ENCODE measurements around the gene LRCH1.
"Not testable (repeated sequence)": the region's sequence is repeated elsewhere in the genome, so short reads cannot be mapped to it uniquely, and the experiment has no call there.

The LRCH1 gene

DNA sequence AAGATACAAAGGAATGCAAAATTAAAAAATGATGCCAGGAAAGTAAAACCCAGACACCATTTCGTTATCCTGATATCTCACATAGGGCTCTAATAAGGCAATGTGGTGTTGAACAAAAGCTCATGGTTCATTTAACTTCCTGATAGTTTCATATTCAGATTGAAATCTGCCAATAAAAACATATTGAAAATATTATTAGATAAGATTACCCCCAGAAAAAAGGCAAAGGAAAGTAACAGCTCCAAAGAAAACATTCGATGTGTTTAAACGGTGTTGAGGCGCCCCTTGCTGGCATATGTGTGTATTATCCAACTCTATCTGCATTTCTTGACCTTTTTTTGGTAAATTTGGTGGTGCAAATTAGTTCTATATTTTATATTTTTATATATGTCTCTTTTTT, 168.1 kb downstream of the LRCH1 start:
- FAIRE-seq = peak; percentile 97

DNA sequence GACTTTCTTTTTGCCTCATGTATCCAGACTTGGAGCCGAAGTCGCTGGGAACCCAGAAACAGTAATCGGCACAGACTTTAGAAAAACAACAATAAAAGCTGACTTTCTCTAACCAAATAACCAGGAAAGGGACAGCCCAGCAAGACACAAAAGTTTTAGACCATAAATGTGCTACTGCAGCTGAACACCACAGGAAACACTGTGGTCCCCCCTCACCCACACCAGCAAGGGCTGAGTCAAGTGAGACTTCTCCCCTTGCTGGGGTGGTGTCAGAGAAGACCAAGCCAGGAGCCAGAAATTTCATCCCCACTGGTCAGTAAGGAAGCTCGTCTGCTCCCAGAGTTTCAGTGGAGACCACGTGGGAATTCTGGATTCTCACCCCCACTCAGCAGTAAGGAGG, 173.4 kb downstream of the LRCH1 start:
- FAIRE-seq = no peak

DNA sequence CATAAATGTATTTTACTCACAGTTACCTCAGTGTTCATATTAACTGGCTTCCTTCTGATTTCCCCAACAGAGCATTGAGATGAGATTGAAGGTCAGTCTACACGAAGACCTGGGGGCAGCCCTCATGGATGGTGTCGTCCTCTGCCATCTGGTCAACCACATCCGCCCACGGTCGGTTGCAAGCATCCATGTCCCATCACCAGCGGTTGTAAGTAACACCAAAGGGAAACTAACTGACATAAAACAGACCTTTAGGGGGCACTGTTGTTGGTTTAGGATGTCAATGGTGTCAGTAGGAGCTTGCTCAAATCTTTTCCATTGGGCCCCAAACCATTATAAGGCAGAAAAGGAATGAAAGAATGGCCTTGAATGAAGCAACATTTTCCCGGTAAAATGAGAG, 175.8 kb downstream of the LRCH1 start:
- no peak for FAIRE-seq

DNA sequence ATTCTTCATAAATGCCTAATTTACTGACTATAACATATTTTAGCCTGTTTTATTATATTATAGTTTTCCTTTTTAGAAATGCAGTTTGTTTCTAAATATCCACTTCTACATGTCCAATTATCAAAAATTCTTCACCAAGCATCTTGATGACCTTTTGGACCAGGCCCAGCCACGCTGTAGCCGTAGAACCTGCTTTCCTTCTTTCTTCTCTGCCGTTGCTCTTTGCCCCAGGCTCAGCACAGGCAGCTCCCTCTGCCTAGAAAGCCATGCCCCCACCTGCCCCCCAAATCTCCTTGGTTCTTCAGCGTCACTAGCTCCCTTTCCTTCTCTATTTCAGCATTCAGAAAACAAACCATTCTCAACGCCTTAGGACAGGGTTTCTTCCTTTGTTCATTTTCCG, 178.6 kb downstream of the LRCH1 start:
- no peak for FAIRE-seq

DNA sequence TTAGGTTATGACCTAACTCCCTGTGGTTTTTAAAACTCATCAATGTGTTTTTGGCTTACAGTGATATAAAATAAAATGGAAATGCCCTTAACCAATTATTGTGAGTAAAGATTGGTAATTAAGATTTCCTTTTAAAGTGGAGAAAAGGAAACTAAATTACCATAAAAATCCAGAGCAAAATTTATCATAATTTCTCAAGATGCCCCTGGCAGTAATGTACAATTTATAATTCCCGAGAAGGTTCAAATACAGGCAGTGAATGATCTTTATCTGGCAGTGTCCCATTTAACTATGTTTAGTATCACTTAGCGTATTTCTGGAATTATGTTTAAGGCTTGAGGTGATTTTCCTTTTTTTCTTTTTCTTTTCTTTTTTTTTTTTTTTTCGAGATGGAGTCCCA, 182.5 kb downstream of the LRCH1 start:
- no peak for FAIRE-seq

DNA sequence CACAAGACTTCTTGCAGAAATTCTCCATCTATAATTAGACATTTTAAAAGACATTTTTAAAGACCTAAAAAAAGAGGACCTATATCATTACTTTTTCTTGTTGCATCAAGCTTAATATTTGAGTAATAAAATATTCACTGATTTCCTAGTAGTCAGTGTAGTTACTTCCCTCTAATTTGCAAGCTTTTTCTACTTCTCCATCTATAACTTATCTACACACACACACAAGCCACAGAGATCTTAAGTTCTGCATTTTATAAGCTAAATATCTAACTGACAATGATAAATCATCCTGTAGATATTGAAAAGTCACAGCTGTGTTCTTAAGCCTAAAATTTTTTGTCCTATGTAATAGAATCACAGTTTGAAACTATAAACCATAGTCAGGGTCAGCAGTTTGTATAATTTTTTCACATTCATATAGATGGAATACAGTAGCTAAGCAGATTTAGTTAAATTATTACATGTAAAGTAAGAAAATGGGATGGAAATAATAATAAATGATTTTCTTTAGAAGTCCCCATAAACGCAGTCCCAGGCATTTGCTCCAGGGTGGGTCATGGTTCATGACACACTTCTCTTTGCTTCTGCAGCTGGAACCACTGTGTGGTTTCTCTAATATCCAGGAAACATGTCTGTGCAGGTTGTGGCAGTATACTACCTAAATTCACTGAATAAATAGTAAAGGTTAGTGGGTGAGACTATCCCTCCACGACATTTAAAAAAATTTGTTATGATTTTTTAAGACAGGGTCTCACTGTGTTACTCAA, 183.8 kb downstream of the LRCH1 start:
- FAIRE-seq = no peak

DNA sequence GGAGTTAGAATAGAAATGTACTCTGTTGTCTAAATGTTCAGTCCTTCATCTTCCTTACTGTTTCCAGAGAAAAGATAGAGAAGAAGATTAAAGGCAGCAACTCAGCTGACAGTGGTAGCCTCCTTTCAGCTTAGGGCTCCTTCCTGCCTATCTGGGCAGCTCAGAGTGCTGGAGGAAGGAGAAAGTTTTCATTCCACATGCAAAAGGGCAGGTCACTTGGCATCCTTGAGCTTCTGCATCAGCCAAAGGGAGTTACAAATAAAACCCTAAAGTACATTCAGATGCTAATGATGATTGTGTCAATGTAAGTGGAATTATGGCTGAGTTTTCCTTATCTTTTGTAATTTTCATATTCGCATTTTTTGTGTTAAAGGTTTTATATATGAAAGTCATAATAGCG, 185.1 kb downstream of the LRCH1 start:
- FAIRE-seq = no peak

DNA sequence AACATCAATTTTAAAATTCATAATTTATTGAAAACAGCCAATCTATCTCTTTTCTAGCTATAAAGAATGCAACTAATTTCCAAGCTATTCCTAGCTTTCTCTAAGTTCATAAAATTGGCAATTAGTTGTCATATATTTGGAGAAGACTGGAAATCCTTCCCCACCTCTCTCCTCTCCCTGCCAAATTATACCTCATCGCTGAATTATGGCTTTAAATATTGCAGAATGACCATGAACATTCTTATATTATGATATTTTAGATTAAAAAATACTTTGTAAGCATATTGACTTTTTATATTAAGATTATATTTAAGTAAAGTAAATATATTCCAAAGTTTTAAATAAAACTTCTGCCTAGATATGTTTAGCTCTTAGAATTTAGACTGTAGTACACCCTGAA, 185.8 kb downstream of the LRCH1 start:
- no peak for FAIRE-seq

DNA sequence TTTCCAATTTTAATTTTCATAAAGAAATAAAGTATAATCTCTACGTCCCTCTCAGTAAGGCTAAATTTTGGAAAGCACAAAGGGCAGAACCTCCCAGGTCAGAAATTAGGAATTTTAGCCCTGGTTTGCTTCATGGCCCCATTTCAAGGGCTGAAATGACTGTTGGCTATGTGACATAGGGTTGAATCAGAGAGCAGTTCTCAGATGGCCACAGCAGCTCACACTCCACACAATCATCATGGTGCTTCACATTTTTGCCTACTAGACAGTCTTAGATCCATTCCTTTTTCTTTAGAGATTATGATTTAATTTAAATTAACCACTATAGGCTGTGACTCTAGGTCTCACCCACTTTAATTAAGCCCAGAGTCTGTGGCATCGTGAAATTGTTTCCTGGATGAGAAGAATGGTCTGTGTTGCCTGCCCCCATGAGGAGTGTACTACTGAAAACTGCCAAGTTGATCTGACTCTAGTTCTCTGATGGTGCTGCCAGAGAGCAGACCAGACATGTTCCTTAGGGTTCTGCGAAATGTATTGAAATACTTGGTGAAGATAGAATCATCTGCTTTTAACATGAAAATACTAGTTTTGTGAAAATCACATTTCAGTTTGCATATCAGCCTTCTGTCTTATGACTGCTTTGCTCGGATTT, 186.6 kb downstream of the LRCH1 start:
- no peak for FAIRE-seq

DNA sequence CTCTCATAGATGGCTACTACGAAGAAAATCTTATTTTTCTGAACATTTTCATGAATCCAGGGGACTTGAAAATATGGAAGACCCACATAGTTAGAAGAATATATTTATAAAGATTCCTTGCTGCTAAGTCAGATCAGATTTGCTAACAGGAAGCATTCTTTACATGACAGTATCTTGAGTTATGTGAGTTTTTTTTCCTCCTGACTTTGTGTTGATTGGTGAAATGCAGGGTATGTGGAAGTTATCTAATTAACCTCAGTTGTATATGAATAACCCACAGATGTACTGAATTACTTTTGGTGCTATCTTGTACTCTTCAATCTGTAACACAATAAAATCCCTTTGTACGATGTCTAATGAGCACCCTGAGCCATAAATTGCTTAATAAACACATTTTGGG, 190.2 kb downstream of the LRCH1 start:
- no peak for FAIRE-seq

DNA sequence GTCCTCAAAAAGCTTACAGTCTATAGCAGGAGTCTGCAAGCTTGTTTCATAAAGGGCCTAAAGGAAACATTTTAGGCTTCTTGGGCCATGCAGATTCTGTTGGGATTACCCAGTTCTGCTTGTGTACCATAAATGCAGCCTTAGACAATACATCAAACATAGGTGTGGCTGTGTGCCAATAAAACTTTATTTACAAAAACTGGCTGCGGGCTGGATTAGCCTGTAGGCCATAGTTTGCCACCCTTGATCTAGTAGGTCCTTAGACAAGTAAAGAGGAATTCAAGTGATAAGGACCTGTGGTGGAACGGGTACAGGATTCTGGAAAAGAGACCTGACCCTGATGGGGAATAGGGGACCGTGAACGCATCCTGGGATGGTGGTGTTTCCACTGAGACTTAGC, 192.1 kb downstream of the LRCH1 start:
- FAIRE-seq = no peak

DNA sequence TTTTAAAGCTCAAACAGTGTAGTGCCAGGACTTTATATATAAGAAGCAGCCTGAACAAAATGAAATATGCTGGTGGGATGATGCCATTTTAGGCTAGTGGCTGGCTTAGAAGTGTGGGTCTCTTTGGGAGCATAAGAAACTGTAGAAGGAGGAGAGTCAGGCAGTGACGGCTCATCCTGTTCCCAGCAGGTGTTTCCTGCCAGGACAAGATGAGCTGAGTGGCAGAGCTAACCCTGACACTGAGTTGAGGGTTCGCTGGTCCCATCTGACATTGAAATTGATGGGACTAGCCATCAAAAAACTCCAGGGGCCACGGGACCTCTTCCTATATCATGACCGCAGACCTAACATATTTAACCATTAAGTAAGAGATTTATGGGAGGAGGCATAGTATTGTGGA, 192.7 kb downstream of the LRCH1 start:
- no peak for FAIRE-seq

DNA sequence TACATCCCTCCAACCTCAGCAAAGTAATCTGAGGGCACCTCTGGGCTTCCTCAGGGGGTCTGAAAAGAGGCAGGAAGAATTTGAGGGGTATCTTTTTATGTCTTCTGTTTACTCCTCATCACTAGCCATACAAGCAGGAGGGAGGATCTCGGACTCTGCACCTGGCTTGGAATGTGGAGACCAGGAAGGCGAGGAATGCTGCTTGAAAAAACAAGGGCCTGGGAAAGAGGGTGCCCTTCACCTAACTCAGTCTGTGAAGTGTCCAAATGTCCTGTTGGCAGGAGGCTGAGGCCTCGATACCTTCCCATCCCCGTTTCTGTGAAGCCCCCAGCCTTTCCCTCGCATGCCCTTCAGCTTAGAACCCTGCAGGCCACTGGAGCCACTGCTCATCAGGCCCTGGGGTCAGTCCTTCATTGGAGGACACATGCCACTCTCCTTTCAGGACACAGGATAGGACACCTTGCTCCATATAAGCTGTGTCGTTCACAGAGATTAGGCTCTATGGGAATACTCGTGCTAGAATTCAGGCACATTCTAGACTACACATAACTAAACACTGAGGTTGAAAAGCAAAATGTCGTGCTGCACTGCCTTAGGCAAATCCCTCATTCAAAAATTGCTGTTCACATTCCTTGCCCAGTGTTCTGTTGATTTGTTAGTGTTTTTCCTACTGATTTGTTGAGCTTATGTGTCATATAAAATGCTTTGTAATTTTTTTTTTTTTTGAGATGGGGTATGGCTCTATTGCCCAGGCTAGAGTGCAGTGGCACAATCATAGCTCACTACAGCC, 194.3 kb downstream of the LRCH1 start:
- no peak for FAIRE-seq

DNA sequence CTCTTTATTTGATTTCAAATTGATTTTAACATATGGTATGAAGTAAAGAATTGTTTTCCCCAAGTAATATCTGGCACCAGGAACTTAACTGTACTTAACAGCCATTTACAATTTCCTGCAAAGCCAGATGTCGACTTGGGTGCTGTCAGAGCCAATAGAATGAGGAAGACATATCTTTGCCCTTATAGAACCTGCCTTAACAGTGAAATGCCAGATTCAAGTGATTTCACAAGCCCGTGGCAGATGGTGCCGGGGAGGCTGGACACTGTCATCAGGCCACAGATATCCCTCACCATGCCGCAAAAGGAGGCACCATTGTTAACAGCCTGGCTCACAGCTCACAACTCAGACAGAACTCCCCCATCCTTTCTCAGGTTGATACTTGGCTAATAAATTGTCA, 195.3 kb downstream of the LRCH1 start:
- no peak for FAIRE-seq

DNA sequence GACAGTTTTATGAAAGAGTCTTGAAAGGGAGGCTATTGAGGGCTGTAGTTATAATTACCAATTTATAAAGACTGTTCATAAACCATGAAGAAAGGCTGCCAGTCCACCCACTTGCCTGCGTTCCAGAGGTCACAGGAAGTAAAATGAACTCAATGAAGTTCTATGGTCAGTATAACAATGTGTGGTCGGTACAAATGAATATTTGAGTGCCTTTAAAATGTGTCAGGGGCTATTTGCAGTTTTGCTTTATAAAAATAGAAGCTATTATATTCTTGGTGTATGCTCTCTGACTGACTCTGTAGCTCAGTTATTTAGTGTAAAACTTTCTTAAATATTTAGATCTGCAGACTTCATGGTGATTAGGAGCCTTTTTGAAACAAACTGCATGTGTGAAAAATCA, 197.0 kb downstream of the LRCH1 start:
- FAIRE-seq = no peak

DNA sequence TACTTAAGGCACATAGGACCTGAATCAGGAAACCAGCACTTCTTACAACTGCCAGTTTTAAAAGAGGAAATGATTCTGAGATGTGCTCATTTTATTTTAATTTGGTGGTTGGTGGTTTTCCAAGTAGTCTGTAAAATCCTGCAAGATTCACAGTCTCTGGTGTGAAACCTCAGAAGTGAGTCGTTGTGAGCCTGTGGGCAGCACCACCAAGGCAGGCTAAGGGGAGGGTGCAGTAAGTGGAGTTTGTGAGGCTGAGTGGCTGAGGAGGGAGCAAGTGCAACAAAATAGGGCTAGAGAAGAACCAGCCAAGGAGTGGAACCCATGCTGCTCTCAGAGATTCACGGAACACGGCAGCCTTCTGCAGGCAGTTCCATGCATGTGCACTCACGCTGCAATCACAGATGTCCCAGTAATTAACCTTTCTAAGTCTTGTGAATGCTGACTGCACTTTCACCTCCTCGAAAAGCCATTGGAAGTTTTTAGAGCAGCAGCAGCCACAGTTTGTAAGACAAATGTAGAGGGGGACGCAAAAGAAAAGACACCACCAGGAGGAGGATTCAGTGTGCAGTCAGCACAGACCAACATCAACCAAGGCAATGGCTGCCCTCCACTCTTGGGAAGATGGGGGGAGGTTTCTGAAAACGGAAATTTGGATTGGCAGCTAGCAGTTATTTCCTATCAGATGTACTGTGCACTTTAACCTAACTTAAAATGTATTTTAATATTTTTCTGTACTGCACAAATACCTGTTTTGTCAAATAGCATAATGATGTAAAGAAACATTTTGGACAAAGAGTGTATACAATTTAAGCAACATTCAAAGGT, 199.1 kb downstream of the LRCH1 start:
- no peak for FAIRE-seq

DNA sequence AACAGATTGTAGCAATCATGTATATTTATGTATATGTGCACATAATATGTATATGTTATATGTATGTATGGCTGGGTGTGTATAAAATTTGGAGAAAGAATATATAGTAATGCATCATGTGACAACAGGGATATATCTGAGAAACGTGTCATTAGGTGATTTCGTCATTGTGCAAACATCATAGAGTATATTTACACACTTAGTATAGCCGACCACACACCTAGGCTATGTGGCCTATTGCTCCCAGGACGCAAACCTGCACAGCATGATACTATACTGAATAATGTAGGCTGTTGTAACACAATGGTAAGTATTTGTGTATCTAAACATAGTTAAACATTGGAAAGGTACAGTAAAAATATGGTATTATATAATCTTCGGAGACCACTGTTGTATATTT, 200.2 kb downstream of the LRCH1 start:
- no peak for FAIRE-seq

DNA sequence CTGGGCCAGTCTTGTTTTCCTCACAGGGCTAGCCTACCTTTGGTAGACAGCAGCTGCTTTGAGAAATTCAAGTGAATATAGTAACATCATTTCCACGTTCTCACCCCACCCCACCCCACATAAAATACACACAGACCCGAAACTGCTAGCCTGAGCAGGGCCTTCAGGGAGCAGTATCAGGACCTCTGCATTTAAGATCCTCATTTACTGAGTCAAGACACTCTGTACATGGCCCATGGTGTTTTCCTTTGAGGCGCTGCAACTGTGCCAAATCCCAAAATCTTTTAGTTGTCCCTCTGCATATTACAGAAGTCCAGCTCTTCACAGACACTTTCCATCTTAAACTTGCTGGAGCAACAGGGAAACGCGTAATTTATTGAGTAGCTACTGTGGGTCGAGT, 200.9 kb downstream of the LRCH1 start:
- FAIRE-seq = no peak

DNA sequence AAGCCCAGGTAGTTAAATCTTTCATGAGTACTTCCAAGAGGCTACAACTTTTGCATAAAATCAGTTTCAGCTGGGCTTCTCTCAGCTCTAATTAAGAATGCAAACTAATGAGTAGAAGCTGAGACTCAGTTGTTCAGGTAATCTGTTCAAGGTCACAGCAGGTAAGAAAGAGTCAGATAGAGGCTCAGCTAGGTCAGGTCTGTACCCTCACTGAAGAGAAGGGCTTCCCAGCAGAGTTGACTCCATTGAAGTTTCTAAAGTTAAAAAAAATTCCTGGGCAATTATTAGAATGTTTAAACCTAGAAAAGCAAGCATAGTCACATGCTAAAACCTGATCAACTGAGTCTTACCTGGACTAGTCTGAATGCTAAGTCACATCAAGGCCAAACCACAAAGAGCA, 201.8 kb downstream of the LRCH1 start:
- no peak for FAIRE-seq

DNA sequence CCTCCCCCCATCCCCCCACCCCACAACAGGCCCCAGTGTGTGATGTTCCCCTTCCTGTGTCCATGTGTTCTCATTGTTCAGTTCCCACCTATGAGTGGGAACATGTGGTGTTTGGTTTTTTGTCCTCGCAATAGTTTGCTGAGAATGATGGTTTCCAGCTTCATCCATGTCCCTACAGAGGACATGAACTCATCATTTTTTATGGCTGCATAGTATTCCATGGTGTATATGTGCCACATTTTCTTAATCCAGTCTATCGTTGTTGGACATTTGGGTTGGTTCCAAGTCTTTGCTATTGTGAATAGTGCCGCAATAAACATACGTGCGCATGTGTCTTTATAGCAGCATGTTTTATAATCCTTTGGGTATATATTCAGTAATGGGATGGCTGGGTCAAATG, 202.5 kb downstream of the LRCH1 start:
- not testable (repeated sequence) for FAIRE-seq

DNA sequence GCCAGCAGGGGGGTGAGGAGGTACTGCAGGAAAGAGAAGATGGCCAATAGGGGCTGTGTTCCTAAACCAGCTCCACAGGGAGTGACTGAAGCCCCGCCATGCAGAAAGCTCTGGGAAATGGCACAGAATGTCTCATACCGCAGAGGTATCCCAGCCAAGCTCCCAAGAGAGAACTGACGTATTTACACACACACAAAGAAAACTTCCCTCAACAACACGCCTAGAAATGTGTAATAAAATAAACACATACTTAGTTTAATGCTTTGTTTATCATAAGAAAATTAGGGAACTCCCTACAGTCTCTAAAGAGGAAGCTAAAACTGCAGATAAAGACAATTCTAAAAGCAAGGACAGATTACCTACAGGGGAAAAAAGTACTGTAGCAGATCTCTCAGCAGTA, 204.0 kb downstream of the LRCH1 start:
- no peak for FAIRE-seq

DNA sequence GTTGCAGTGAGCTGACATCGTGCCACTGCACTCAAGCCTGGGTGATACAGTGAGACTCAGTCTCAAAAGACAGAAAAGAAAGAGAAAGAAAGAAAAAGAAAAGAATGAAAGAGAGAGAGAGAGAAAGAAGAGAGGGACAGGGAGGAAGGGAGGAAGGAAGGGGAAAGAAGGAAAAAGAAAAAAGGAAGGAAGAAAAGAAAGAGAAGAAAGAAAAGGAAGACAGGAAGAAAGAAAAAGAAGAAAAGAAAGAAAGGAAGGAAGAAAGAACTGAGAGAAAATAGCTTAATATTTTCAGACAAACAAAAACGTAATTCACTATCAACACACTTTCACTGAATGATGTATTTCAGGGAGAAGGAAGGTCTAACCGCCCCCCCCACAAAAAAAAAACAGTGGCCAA, 204.7 kb downstream of the LRCH1 start:
- FAIRE-seq = no peak

DNA sequence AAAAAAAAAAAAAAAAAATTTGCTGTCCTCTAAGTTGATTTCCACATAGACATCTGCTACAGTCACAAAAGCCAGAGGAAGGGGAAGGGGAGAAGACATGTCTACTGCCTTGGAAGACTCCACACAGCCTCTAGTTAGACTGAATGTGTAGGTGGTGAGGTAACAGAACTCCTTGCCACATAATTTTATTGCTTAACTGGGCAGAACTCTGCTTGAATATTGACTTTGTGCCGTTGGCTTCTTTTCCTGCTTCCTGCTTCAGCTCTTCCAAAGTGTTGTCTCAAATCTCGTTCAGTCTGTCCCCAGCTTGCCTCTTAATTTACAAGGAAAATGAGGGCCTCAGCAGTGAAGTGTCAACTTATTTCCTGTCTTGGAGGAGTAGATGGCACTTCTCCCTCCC, 206.9 kb downstream of the LRCH1 start:
- FAIRE-seq = no peak

Measured in A204.1 (cell line).